ENCODE results near the gene SCML1.

The SCML1 gene

DNA sequence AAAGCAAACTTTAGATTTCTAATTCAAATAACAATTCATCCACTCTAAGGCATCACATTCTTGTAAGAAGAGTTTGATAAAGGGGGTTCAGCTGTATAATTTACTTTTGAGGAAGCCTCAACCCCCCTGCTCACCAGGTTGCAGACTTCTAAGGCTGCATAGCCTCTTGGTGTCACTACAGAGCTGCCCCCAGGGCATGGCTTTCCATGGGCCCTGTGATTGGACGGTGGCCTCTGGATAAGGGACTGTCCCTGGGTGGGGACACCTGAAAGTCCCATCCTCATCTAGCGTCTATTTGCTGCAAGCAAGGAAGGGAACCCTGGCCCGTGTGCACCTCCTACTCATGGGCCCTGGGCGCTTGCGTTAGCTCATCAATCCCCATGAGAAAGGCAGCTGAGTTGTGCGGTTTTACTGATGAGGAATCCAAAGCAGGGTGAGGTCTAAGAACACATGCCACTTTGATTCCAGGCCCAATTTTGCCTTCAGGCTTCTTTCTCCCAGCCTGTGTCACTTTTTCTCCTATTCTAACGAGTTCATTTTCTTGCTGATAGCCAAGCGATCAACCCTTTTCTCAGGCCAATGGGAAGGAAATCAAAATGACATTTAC, 51.8 kb downstream of the SCML1 start:
- DNase-seq (ENCODE audit: low read depth, low spot score): peak; percentile 29

DNA sequence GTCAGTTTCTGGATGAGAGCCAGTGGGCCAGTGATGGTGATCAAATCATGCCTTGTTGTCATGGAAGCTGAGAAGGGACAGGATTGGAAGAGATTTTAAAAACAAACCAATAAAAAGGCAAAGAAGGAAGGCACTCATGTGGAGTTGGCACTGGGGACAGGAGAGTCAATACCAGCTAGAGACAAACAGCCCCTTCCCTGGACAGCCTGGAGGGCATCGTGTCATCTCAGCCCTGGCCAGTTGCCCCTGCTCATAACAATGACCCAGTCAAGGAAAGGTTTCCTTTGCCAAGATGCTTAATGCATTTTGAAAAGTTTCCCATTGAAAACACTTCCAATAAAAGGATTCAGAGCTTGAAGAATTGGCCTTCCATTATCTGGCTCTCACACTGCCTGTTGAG, 55.5 kb downstream of the SCML1 start:
- DNase-seq (ENCODE audit: low read depth, low spot score): no peak

DNA sequence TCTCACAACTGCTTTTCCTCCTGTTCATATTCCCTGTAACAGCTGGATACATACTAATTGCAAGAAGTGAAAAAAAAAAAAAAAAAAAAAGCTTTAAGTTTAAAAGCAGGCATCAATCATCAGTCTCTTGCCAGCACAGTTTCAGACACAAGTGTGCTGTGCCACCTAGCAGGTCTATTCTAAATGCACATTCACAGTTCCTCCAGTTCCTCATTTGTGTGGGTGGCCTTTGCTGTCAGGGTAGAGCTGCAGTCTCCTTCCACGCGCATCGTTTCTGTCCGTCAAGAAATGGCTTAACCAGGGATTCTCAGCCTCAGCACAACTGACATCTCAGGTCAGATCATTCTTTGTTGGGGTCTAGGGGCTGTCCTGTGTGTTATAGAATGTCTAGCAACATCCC, 61.6 kb downstream of the SCML1 start:
- no peak for DNase-seq (ENCODE audit: low read depth, low spot score)

DNA sequence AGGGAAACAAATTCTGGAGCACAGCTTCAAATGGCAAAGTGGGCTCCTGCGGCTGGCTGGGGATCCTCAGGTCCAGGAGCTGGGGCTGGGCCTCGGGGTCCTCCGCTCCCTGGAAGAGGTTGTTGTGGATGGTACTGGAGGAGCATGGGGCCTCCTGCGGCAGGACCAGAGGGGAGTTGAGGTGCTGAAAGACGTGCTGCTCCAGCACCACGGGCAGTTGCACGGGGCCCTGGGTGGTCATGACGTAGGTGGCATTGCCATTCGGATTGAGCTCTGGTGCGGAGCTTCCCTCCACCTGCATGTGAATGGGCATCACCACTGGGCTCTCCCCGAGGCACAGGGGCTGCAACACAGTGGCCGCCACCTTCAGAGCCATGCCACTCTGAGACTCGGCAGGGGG, 64.1 kb downstream of the SCML1 start:
- no peak for DNase-seq (ENCODE audit: low read depth, low spot score)

DNA sequence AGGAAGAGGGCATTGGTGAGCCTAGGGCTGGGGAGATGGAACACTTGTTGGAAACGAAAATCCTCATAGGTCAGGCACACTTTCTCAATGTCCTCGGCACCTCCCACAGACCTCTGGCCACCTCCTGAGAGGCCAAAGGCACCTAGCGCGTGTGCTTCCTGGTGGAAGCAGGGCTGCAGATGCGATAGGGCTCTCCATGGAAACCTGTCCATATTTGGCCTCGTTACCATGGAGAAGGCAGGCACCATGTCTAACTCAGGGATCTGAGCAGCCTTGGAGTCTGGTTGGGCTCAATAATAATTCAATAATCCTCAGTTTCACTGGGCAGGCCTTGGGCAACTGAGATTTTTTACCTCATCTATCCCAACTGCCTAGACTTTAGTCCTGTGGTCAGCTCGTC, 65.5 kb downstream of the SCML1 start:
- DNase-seq (ENCODE audit: low read depth, low spot score): no peak

DNA sequence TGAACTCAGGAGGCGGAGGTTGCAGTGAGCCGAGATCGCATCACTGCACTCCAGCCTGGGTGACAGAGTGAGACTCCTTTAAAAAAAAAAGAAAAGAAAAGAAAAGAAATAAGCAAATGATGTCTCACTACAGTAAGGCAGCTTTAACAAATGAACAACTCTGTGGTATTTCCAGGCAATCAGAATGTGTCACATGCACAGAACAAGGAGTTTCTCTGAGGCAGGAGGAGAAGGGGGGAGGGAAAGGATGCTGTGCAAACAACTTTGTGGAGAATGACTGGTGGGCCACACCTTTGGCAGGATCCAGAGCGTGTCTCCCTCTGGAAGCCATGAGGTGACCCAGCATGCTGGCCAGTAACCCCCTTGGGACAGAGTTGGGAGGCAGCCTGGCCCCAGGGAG, 66.2 kb downstream of the SCML1 start:
- no peak for DNase-seq (ENCODE audit: low read depth, low spot score)
